ENCODE results near the gene TDRD10.

GRCh38 chr1:154512760-154513159 lies 10.7 kb downstream of the TDRD10 start:
- TF ChIP-seq, protein P1, sequence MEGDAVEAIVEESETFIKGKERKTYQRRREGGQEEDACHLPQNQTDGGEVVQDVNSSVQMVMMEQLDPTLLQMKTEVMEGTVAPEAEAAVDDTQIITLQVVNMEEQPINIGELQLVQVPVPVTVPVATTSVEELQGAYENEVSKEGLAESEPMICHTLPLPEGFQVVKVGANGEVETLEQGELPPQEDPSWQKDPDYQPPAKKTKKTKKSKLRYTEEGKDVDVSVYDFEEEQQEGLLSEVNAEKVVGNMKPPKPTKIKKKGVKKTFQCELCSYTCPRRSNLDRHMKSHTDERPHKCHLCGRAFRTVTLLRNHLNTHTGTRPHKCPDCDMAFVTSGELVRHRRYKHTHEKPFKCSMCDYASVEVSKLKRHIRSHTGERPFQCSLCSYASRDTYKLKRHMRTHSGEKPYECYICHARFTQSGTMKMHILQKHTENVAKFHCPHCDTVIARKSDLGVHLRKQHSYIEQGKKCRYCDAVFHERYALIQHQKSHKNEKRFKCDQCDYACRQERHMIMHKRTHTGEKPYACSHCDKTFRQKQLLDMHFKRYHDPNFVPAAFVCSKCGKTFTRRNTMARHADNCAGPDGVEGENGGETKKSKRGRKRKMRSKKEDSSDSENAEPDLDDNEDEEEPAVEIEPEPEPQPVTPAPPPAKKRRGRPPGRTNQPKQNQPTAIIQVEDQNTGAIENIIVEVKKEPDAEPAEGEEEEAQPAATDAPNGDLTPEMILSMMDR (conservative IDR thresholded peaks at IDR 0.05; ENCODE audit: low read depth, low read length), result no peak
- no peak for TF ChIP-seq EZH2 (IDR thresholded peaks at IDR 0.05; ENCODE audit: low read length, unreplicated experiment)
